ENCODE measurements around the gene WDR33.
A peak's percentile ranks its signal among the peaks of the same experiment; 100 is the strongest.
"Not testable (repeated sequence)": the region's sequence is repeated elsewhere in the genome, so short reads cannot be mapped to it uniquely, and the experiment has no call there.

WDR33 gene

GRCh38 chr2:127810619-127811396, at the start of gene WDR33:
WDR33 (minus strand) TSS chr2:127811171; CDS start chr2:127770981, 40,190 bp downstream.
- peak; percentile 91 for DNase-seq

- no peak for DNase-seq
Measured at GRCh38 chr2:127860130-127860529, 49.2 kb upstream of the WDR33 start.

DNA sequence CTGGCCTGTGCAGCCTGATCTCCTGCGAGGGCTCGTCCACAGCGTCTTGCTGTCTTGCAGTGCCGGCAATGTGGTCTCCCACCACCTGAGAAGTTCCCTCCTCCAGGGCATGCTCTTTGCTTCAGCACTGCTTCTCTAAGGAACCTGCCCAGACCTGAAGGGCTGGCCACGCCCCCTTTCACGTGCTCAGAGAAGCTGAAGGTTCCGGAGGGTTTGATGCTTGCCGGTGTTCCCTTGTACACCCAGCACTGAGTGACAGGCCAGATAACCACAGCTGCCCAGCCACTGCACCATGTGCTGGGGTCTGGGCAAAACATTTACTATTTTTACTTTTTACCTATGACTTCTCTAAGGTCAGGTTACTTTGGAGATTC, 48.7 kb upstream of the WDR33 start:
- DNase-seq: no peak

GRCh38 chr2:127857265-127857808, 46.4 kb upstream of the WDR33 start:
- no peak for DNase-seq

DNA sequence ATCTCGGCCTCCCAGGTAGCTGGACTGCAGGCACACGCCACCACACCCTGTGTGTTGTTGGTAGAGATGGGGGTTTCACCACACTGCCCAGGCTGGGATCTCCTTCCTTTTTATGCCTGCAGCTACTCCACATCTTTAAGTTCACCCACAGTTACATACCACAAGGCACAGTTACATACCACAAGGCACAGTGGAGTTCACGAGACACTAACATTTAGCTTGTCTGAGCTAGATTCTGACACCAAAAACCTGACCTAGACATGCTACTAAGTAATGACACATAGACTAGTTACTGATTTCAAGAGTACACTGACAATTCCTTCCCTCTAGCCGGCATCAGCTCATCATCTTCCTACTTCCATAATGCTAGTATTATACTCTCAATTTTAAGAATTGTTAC, 42.7 kb upstream of the WDR33 start:
- DNase-seq: no peak

DNA sequence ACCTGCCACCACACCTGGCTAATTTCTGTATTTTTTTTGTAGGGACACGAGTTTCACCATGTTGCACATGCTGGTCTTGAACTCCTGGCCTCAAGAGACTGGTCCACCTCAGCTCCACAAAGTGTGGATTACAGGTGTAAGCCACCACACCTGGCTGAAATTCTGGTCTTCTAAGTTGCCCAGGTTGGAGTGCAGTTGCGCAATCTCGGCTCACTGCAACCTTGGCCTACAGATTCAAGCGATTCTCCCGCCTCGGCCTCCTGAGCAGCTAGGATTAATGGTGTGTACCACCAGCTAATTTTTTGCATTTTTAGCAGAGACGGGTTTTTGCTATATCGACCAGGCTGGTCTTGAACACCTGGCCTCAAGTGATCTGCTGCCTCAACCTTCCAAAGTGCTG, 41.4 kb upstream of the WDR33 start:
- no peak for DNase-seq

- no peak for DNase-seq
Measured at GRCh38 chr2:127847931-127848330, 37.0 kb upstream of the WDR33 start.

DNA sequence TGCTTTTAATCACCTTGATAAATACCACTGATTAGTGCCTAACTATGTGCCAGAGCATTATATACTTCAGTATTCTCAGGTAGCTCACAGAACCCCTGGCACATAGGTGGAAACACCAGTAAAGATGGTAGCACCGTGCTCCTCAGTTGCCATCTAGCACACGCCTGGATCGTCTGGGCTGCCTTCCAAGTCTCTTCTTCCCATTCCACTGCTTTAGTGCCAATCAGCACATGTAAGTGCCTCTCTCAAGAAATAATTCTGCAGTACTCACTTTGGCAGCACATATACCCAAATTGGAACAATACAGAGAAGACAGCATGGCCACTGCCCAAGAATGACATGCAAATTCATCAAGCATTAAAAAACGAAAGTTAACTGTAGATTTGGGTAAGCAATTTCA, 34.0 kb upstream of the WDR33 start:
- no peak for DNase-seq

DNA sequence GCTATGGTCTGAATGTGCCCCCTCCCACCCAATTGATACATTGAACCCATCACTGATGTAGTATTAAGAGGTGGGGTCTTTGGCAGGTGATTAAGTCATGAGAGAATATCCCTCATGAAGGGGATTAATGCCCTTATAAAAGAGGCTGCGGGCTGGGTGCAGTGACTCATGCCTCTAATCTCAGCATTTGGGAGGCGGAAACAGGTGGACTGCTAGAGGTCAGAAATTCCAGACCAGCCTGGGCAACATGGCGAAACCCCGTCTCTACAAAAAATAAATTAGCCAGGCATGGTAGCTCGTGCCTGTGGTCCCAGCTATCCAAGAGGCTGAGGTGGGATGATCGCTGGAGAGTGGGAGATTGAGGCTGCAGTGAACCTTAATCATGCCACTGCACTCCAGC, 32.7 kb upstream of the WDR33 start:
- DNase-seq: no peak

DNA sequence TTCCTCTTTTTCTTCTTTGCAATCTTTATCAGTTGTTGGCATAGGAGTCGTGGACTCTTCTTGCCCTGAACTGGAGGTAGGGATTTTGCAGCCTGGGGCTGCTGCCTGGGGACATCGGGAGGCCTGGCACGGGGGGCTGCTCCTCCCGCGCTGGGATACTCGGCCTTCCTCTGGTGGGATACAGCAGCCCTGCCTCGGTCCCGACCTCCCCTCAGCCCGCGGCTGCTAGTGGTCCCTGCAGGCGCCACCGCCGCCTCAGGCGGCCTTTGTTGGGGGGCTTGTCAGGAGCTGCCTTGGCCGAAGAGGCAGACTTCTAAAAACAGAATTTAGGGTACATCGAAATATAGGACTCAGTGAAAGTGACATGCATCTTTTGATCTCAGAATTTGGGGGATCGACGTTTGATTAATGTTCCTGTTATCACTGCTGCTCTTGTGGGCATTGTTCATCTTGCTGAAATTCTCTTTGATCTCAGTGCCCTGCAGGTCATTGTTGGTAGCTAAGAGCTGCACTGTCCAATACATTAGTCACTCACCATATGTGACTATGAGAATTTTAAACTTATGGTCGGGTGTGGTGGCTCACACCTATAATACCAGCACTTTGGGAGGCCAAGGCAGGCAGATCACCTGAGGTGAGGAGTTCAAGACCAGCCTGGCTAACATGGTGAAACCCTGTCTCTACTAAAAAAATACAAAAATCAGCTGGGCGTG, 30.7 kb upstream of the WDR33 start:
- no peak for DNase-seq

GRCh38 chr2:127840893-127841292, 29.9 kb upstream of the WDR33 start:
- DNase-seq: no peak

DNA sequence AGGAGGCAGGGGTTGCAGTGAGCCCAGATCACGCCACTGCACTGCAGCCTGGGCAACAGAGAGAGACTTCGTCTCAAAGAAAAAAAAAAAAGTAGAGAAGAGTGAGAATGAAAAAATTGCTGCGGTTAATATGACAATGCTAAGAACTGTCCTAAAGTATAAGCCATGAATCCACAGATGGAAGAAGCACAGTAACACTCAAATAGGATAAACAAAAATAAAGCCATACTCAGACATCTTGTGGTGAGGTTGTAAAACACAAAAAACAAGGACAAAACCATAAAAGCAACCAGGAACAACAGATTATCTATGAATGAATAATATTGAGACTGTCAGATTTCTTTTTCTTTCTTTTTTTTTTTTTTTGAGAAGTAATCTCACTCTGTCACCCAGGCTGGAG, 24.0 kb upstream of the WDR33 start:
- DNase-seq: no peak

- DNase-seq: peak; percentile 65
Measured at GRCh38 chr2:127829845-127830246, 18.9 kb upstream of the WDR33 start.

DNA sequence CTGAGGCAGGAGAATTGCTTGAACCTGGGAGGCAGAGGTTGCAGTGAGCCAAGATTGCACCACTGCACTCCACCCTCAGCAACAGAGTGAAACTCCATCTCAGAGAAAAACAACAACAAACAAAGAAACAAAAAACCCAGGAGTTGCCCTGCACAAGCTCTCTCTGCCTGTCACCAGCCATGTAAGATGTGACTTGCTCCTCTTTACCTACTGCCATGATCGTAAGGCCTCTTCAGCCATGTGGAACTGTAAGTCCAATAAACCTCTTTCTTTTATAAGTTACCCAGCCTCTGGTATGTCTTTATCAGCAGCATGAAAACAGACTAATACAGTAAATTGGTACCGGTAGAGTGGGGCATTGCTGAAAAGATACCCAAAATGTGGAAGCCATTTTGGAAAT, 15.7 kb upstream of the WDR33 start:
- DNase-seq: not testable (repeated sequence)

DNA sequence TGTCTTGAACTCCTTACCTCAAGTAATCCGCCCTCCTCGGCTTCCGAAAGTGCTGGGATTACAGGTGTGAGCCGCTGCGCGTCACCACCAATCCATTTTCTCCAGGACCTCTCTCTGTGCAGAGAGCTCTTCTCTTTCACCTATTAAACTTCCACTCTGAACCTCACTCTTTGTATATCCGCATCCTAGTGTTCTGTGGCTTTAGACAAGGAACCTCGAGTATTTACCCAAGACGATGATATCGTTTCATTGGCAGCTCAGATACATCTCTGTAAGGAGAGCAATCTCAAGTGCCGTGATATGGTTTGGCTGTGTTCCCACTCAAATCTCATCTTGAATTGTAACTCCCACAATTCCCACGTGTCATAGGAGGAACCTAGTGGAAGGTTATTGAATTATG, 15.1 kb upstream of the WDR33 start:
- DNase-seq: peak; percentile 96

DNA sequence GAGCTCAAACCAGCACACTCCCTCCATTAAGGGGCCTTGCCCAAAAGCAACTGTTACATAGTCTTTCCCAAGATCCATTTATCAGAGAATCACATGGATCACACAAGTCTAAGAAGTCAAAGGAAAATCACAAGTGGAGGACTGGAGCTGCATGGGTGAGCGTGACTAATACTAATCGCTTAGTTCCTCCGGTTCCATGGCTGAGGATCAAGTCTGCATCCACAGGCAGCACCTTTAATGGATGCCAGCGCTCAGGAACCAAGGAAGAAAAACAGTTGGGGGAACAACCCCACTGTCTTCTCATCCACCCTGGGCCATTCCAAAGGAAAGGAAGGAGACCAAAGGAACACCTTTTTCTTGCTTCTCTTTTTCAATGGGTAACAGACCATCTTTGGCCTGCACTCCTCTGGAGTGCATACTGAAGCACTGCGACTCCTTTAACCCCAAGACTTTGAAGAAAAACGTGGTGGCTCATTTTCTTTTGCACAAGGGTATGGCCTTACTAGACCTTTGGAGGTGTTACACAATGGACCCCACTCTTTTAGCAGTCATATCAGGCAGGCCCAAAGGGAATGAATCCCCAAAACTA, 9.2 kb upstream of the WDR33 start:
- DNase-seq: no peak

DNA sequence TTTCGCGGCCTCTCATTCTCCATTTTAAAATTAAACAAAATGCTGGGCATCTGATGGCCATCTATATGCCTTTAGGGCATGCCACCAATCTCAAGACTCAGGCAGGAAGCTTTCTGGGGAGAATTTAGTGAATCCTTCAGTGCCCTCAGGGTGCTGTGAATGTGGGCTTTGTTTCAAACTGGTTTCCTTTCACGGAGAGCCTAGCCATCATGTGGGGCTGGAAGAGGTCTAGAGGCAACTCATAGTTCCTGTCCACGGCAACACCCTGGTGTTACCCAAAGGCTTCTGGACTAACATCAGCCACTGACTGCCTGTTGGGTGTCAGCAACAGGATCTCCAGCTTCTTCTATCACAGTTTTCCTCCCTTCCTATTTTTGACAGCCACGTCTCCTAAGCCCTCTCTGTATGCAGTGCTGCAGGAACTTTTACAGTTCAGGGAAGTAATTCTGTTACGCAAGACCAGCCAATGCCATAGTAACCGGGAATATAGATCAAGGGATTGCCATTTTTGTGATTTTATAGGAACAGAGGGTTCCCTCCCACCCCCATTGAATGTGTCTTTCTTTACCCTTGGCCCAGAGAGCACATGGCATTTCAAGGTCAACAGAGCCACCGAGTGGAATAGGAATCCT, 7.9 kb upstream of the WDR33 start:
- DNase-seq: no peak

- DNase-seq: no peak
Measured at GRCh38 chr2:127818241-127818640, 7.3 kb upstream of the WDR33 start.

DNA sequence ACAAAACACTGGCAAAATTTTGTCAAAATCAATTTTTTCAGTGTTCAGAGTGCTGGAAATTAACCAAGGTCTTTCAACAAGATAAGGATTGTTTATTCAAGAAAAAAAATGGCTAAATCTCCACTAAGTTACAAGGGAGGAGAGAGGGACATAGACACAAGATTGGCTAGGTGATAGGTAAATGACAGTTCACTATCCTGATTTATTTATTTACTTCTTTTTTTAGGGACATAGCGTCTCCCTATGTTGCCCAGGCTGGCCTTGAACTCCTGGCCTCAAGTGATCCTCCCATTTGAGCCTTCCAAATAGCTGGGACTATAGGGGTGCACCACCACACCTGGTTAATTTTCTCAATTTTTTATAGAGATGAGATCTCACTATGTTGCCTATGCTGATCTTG, 3.7 kb upstream of the WDR33 start:
- no peak for DNase-seq

GRCh38 chr2:127812441-127812840, 1.5 kb upstream of the WDR33 start:
- not testable (repeated sequence) for DNase-seq

GRCh38 chr2:127811397-127812321, 688 bp upstream of the WDR33 start:
- no peak for DNase-seq

GRCh38 chr2:127810156-127810618, 784 bp downstream of the WDR33 start:
- DNase-seq: no peak
